CD14-positive monocyte (primary cell): Measurements from ENCODE around the gene BRIP1. TPM values are rescaled to one million over a fixed set of nuclear protein-coding genes. Genes with fewer than 3 reads are reported as not detected.

ENCODE experiments used
- DNase-seq, 3 donors: peaks; one replicate each; pipeline ENCODE4 v3.0.0-alpha.2; 2011 to 2022
- H2AFZ ChIP-seq: 2 replicates; pipeline ENCODE4 v1.6.0; 2012; ENCODE audit warnings: mild to moderate bottlenecking, low read depth, low read length, inconsistent platforms; ENCODE audit not compliant: insufficient read depth, poor library complexity, severe bottlenecking
- H3K27ac ChIP-seq, 2 donors: 1 replicate in 1 of 2; 2 replicates in 1 of 2; pipeline ENCODE4 v1.5.1; 2012 to 2013; ENCODE audit warnings: low read length in 2 of 2, control low read depth in 1 of 2, inconsistent platforms in 1 of 2, low read depth in 1 of 2, mild to moderate bottlenecking in 1 of 2
- H3K27me3 ChIP-seq, 2 donors: one replicate each; pipeline versions ENCODE4 v1.6.0 to v1.6.1; 2011 to 2013; ENCODE audit warnings: low read length in 2 of 2; ENCODE audit not compliant: control insufficient read depth in 2 of 2, insufficient read depth in 2 of 2
- H3K36me3 ChIP-seq, 2 donors: replicated peaks in 1 of 2; 1 replicate in 1 of 2; 2 replicates in 1 of 2; pipeline versions ENCODE4 v1.5.1 to v1.6.1; 2012 to 2013; ENCODE audit warnings: low read length in 2 of 2, control low read depth in 1 of 2, inconsistent platforms in 1 of 2, mild to moderate bottlenecking in 1 of 2; ENCODE audit not compliant: insufficient read depth in 2 of 2, control insufficient read depth in 1 of 2
- H3K4me1 ChIP-seq, 2 donors: 1 replicate in 1 of 2; 2 replicates in 1 of 2; pipeline versions ENCODE4 v1.5.1 to v1.6.1; 2012 to 2013; ENCODE audit warnings: low read length in 2 of 2, control low read depth in 1 of 2, inconsistent platforms in 1 of 2, mild to moderate bottlenecking in 1 of 2, moderate library complexity in 1 of 2; ENCODE audit not compliant: insufficient read depth in 2 of 2, control insufficient read depth in 1 of 2
- H3K4me2 ChIP-seq: replicated peaks from 2 replicates; pipeline ENCODE3; 2012; ENCODE audit warnings: low read length, moderate library complexity, mild to moderate bottlenecking; ENCODE audit not compliant: poor library complexity, severe bottlenecking; ENCODE audit errors: extremely low read depth
- H3K4me3 ChIP-seq, 3 experiments: fragments of 200-600 bp in 1 of 3; sonication (generic) in 1 of 3; replicated peaks in 1 of 3; 1 replicate in 2 of 3; 2 replicates in 1 of 3; pipeline ENCODE4 v1.5.1; 2011 to 2013; ENCODE audit warnings: low read length in 3 of 3, mild to moderate bottlenecking in 3 of 3, control low read depth in 2 of 3, low read depth in 2 of 3, inconsistent platforms in 1 of 3, moderate library complexity in 1 of 3
- H3K79me2 ChIP-seq: 2 replicates; pipeline ENCODE4 v1.6.0; 2012; ENCODE audit warnings: mild to moderate bottlenecking, control low read depth, inconsistent platforms, low read length, moderate library complexity; ENCODE audit not compliant: insufficient read depth
- H3K9ac ChIP-seq: 2 replicates; pipeline ENCODE4 v1.6.0; 2017; ENCODE audit warnings: low read length, mild to moderate bottlenecking; ENCODE audit not compliant: insufficient read depth, poor library complexity, severe bottlenecking
- H3K9me3 ChIP-seq, 2 donors: replicated peaks in 1 of 2; 1 replicate in 1 of 2; 2 replicates in 1 of 2; pipeline versions ENCODE4 v1.5.1 to v1.6.1; 2012 to 2013; ENCODE audit warnings: low read length in 2 of 2, control low read depth in 1 of 2; ENCODE audit not compliant: control insufficient read depth in 1 of 2, insufficient read depth in 1 of 2
- H4K20me1 ChIP-seq: 2 replicates; pipeline ENCODE4 v1.6.0; 2012; ENCODE audit warnings: mild to moderate bottlenecking, low read length, control low read depth, moderate library complexity; ENCODE audit not compliant: insufficient read depth
- H3K27ac Mint-ChIP-seq, 7 donors: one replicate each; pipeline ENCODE4 v1.8.0; 2020; ENCODE audit warnings: mild to moderate bottlenecking in 7 of 7, mixed read lengths in 7 of 7, moderate library complexity in 6 of 7, inconsistent platforms in 2 of 7
- H3K27me3 Mint-ChIP-seq, 3 donors: one replicate each; pipeline ENCODE4 v1.8.0; 2021 to 2022; ENCODE audit warnings: low read depth in 3 of 3, mild to moderate bottlenecking in 3 of 3, mixed read lengths in 3 of 3, moderate library complexity in 3 of 3, inconsistent platforms in 1 of 3
- H3K36me3 Mint-ChIP-seq, 2 donors: one replicate each; pipeline ENCODE4 v1.8.0; 2020; ENCODE audit warnings: mixed read lengths in 2 of 2, inconsistent platforms in 1 of 2, mild to moderate bottlenecking in 1 of 2
- H3K4me1 Mint-ChIP-seq: one replicate; pipeline ENCODE4 v1.8.0; 2020; ENCODE audit warnings: mild to moderate bottlenecking, mixed read lengths
- H3K4me3 Mint-ChIP-seq, 2 donors: one replicate each; pipeline ENCODE4 v1.8.0; 2020; ENCODE audit warnings: mild to moderate bottlenecking in 2 of 2, mixed read lengths in 2 of 2, moderate library complexity in 1 of 2
- H3K9me3 Mint-ChIP-seq, 7 donors: one replicate each; pipeline ENCODE4 v1.8.0; 2020 to 2022; ENCODE audit warnings: mixed read lengths in 7 of 7, mild to moderate bottlenecking in 6 of 7, moderate library complexity in 6 of 7, inconsistent platforms in 2 of 7
- CTCF ChIP-seq: fragments of 200-600 bp; IDR thresholded peaks from one replicate; pipeline ENCODE4 v1.8.0; 2022; ENCODE audit warnings: antibody characterized with exemption, mild to moderate bottlenecking
- WGBS: methylation state at CpG from one replicate; pipeline ENCODE4 v1.1.5; 2013; ENCODE audit warnings: missing lambda C conversion rate; ENCODE audit not compliant: insufficient coverage; 5-methylcytosine and 5-hydroxymethylcytosine counted together
- intact Hi-C, 2 donors: fragments of 100-400 bp; cut with micrococcal nuclease; formaldehyde crosslinking; loops; one replicate each; pipeline versions ENCODE4 v1.15.0 to v1.15.1; 2023
- polyA plus RNA-seq, 3 donors: library from polyadenylated mRNA; depleted of rRNA in 1 of 3; unstranded in 2 of 3; stranded (reverse) in 1 of 3; fragments of 300-500 nt in 2 of 3; fragments of >200 nt in 1 of 3; fragmentation: Illumina TruSeq in 2 of 3; gene quantifications; 1 replicate in 2 of 3; 2 replicates in 1 of 3; pipeline ENCODE4 v1.2.3, GENCODE V29; 2012 to 2021

The BRIP1 gene
- polyA plus RNA-seq, 3 donors = 0.11 to 0.12 TPM; not detected in 1

GRCh38 chr17:61684172-61684571 lies 179.2 kb downstream of the BRIP1 start:
- peaks cover 0 to 1% (median 0%) of the 10 kb centered on the region in 3 donors for H3K27me3 Mint-ChIP-seq
- Histone ChIP-seq H3K9me3 (no peaks in the 10 kb centered on the region), H3K4me3 (no peak overlapping the region), H3K4me1 (no peaks in the 10 kb centered on the region), H3K4me2 (no peak overlapping the region), H4K20me1 (no peaks in the 10 kb centered on the region), H3K79me2 (no peaks in the 10 kb centered on the region), H3K27ac (no peak overlapping the region), H3K9ac (no peak overlapping the region), H3K27me3 (no peaks in the 10 kb centered on the region), H3K36me3 (peaks cover 0 to 20% of the 10 kb centered on the region in 2 donors), H2AFZ (no peak overlapping the region)
- H3K4me3 Mint-ChIP-seq = no peak overlapping the region
- no peak for TF ChIP-seq CTCF
- H3K36me3 Mint-ChIP-seq = peaks cover 20 to 33% of the 10 kb centered on the region in 2 donors
- H3K27ac Mint-ChIP-seq = peak overlapping the region in 1 of 7 donors; percentile 64
- WGBS = no CpG with 5 or more reads among the region's 1 CpG
- H3K9me3 Mint-ChIP-seq = peaks cover 0 to 5% (median 2%) of the 10 kb centered on the region in 7 donors
- H3K4me1 Mint-ChIP-seq = no peaks in the 10 kb centered on the region
- intact Hi-C loops = no loop called here
- DNase-seq = no peak

DNA sequence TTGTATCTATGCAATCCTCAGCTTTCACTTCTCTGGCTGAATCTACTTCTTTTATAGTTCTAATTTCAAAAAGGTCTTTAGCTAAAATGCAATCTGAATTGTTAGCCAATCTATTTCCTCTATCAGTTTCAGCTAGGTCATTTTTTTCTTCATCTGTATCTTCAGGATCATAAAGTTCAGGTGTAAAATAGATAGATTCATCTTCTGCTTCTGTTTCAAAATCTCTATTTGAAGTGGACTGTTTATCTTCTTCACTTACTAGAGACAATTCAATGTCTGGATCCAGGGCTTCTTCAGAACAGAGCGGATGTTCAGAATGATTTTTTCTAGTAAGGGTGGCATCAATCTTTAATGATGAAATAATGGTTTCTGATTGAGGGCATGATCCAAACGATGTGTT lies 179.9 kb downstream of the BRIP1 start:
- peaks cover 15 to 27% of the 10 kb centered on the region in 2 donors for H3K36me3 Mint-ChIP-seq
- peaks cover 0 to 20% of the 10 kb centered on the region in 2 donors for H3K36me3 ChIP-seq

More for the DNA sequence above, 179.9 kb downstream of the BRIP1 start:
- no peak for DNase-seq
- H3K27ac Mint-ChIP-seq = no peak overlapping the region
- H3K27me3 Mint-ChIP-seq = peaks cover 0 to 1% (median 0%) of the 10 kb centered on the region in 3 donors
- no peak overlapping the region for H3K27ac ChIP-seq
- no peaks in the 10 kb centered on the region for H4K20me1 ChIP-seq
- intact Hi-C loops = no loop called here
- H3K4me1 Mint-ChIP-seq = no peaks in the 10 kb centered on the region
- H3K4me3 ChIP-seq = no peak overlapping the region
- no peak overlapping the region for H2AFZ ChIP-seq
- no peak overlapping the region for H3K4me3 Mint-ChIP-seq
- WGBS = 100% methylated on average over 2 of the region's 2 CpGs
- H3K9me3 ChIP-seq = no peaks in the 10 kb centered on the region
- H3K27me3 ChIP-seq = no peaks in the 10 kb centered on the region
- no peaks in the 10 kb centered on the region for H3K4me1 ChIP-seq
- H3K9me3 Mint-ChIP-seq = peaks cover 0 to 5% (median 0%) of the 10 kb centered on the region in 7 donors
- H3K79me2 ChIP-seq = no peaks in the 10 kb centered on the region
- no peak overlapping the region for H3K4me2 ChIP-seq
- H3K9ac ChIP-seq = no peak overlapping the region
- no peak for TF ChIP-seq CTCF
